T-cell (primary cell): Measurements from ENCODE around the gene SKP2. TPM values are rescaled to one million over a fixed set of nuclear protein-coding genes. Genes with fewer than 3 reads are reported as not detected.
"Not testable (repeated sequence)": the region's sequence is repeated elsewhere in the genome, so short reads cannot be mapped to it uniquely, and the experiment has no call there.

Experiments used
- ATAC-seq, 4 experiments: fragments of 200-7000 bp in 3 of 4; fragments of 150-1000 bp in 1 of 4; cut with Tn5 transposase; replicated peaks in 1 of 4; 1 replicate in 3 of 4; 2 replicates in 1 of 4; pipeline ENCODE4 v1.10.0; 2021; ENCODE audit warnings: moderate library complexity in 3 of 4, mild to moderate bottlenecking in 2 of 4, moderate number of reproducible peaks in 1 of 4
- CTCF ChIA-PET, 2 donors: fragments of 300-600 bp; sonication (Branson Sonifier 250); formaldehyde crosslinking; loops; one replicate each; lab custom pipeline; 2022; ENCODE audit warnings: antibody characterized with exemption in 2 of 2; lab: Charles Lee
- POLR2A ChIA-PET, 2 donors: fragments of 300-600 bp; sonication (Branson Sonifier 250); formaldehyde crosslinking; loops; one replicate each; lab custom pipeline; 2022; ENCODE audit warnings: antibody characterized with exemption in 2 of 2; lab: Charles Lee
- DNase-seq, 35 experiments: peaks; one replicate each; pipeline versions ENCODE4 v3.0.0 to v3.0.0-alpha.2; 2013 to 2023
- H3K27ac ChIP-seq: one replicate; pipeline ENCODE4 v1.5.1; 2013; ENCODE audit warnings: low read length
- H3K27me3 ChIP-seq, 2 experiments: replicated peaks in 1 of 2; 1 replicate in 1 of 2; 2 replicates in 1 of 2; pipeline versions ENCODE4 v1.6.1 to v1.7.0; 2013; ENCODE audit warnings: low read length in 1 of 2, mixed read lengths in 1 of 2; ENCODE audit not compliant: control insufficient read depth in 2 of 2, insufficient read depth in 2 of 2; ENCODE audit errors: extremely low read depth in 1 of 2
- H3K36me3 ChIP-seq, 2 donors: 1 replicate in 1 of 2; 2 replicates in 1 of 2; pipeline versions ENCODE4 v1.6.1 to v1.7.0; 2013; ENCODE audit warnings: low read length in 1 of 2; ENCODE audit not compliant: control insufficient read depth in 2 of 2, insufficient read depth in 1 of 2; ENCODE audit errors: extremely low read depth in 1 of 2
- H3K4me1 ChIP-seq, 2 experiments: 1 replicate in 1 of 2; 2 replicates in 1 of 2; pipeline versions ENCODE4 v1.6.1 to v1.7.0; 2013; ENCODE audit warnings: low read length in 2 of 2, mixed read lengths in 1 of 2; ENCODE audit not compliant: insufficient read depth in 2 of 2, control insufficient read depth in 1 of 2; ENCODE audit errors: extremely low read depth in 1 of 2
- H3K4me3 ChIP-seq, 2 donors: 1 replicate in 1 of 2; 2 replicates in 1 of 2; pipeline versions ENCODE4 v1.5.1 to v1.7.0; 2013; ENCODE audit warnings: mild to moderate bottlenecking in 2 of 2, low read length in 1 of 2, moderate library complexity in 1 of 2; ENCODE audit not compliant: control insufficient read depth in 1 of 2; ENCODE audit errors: extremely low read depth in 1 of 2
- H3K9me3 ChIP-seq: 2 replicates; pipeline ENCODE4 v1.7.0; 2013
- H3K27ac Mint-ChIP-seq, 2 donors: one replicate each; pipeline ENCODE4 v1.8.0; 2020 to 2021; ENCODE audit warnings: mild to moderate bottlenecking in 2 of 2, mixed read lengths in 2 of 2
- H3K27me3 Mint-ChIP-seq, 2 donors: one replicate each; pipeline ENCODE4 v1.8.0; 2021 to 2022; ENCODE audit warnings: mixed read lengths in 2 of 2
- H3K36me3 Mint-ChIP-seq: one replicate; pipeline ENCODE4 v1.8.0; 2021; ENCODE audit warnings: mixed read lengths
- H3K4me1 Mint-ChIP-seq, 3 donors: one replicate each; pipeline ENCODE4 v1.8.0; 2020 to 2022; ENCODE audit warnings: mixed read lengths in 3 of 3, mild to moderate bottlenecking in 1 of 3
- H3K4me3 Mint-ChIP-seq, 3 donors: one replicate each; pipeline ENCODE4 v1.8.0; 2020 to 2022; ENCODE audit warnings: mild to moderate bottlenecking in 3 of 3, mixed read lengths in 3 of 3, moderate library complexity in 3 of 3
- H3K9me3 Mint-ChIP-seq, 3 donors: one replicate each; pipeline ENCODE4 v1.8.0; 2020 to 2022; ENCODE audit warnings: mixed read lengths in 3 of 3
- WGBS: methylation state at CpG from one replicate; pipeline ENCODE4 v1.1.5; 2013; ENCODE audit warnings: missing lambda C conversion rate; ENCODE audit not compliant: insufficient coverage; 5-methylcytosine and 5-hydroxymethylcytosine counted together
- total RNA-seq, 35 experiments: library from RNA in 6 of 35; stranded (reverse) in 6 of 35; fragments of 120-200 nt in 1 of 35; gene quantifications; one replicate each; pipeline versions ENCODE4 v1.2.1 to v1.2.4 and lab custom pipeline; 2013 to 2026

Gene SKP2
- total RNA-seq, 5 donors from 2014 or later (not counting 1 experiment from before 2014, with no cell fraction given) = 12.8 to 26.0 (median 19.6) TPM

- H3K4me3 ChIP-seq = no peak overlapping the region
- no peaks in the 10 kb centered on the region for H3K4me1 Mint-ChIP-seq
- H3K36me3 Mint-ChIP-seq = peaks cover 59% of the 10 kb centered on the region
- H3K4me1 ChIP-seq = no peaks in the 10 kb centered on the region
- no peak for DNase-seq
- peaks cover 12 to 43% of the 10 kb centered on the region in 2 donors for H3K36me3 ChIP-seq
- ATAC-seq = no peak
- no peaks in the 10 kb centered on the region for H3K9me3 Mint-ChIP-seq
- POLR2A ChIA-PET = no interaction called here
- H3K27ac Mint-ChIP-seq = no peak overlapping the region
- 100% methylated on average over 1 of the region's 4 CpGs for WGBS
- CTCF ChIA-PET = no interaction called here
- no peak overlapping the region for H3K27ac ChIP-seq
- no peaks in the 10 kb centered on the region for H3K27me3 Mint-ChIP-seq
- no peaks in the 10 kb centered on the region for H3K27me3 ChIP-seq
- no peak overlapping the region for H3K4me3 Mint-ChIP-seq
- H3K9me3 ChIP-seq = no peaks in the 10 kb centered on the region
Observed at GRCh38 chr5:36179950-36180349, 28.0 kb downstream of the SKP2 start.

- H3K27ac Mint-ChIP-seq = no peak overlapping the region
- H3K4me3 Mint-ChIP-seq = no peak overlapping the region
- H3K4me1 Mint-ChIP-seq = no peaks in the 10 kb centered on the region
- Histone ChIP-seq H3K4me3 (no peak overlapping the region), H3K27ac (no peak overlapping the region), H3K9me3 (no peaks in the 10 kb centered on the region), H3K4me1 (no peaks in the 10 kb centered on the region), H3K27me3 (no peaks in the 10 kb centered on the region), H3K36me3 (peaks cover 12 to 39% of the 10 kb centered on the region in 2 donors)
- no peak for DNase-seq
- ChIA-PET CTCF (no interaction called here), POLR2A (no interaction called here)
- H3K27me3 Mint-ChIP-seq = no peaks in the 10 kb centered on the region
- no peak for ATAC-seq
- H3K36me3 Mint-ChIP-seq = peaks cover 60% of the 10 kb centered on the region
- H3K9me3 Mint-ChIP-seq = no peaks in the 10 kb centered on the region
- 100% methylated on average over 1 of the region's 2 CpGs for WGBS
Observed at GRCh38 chr5:36180556-36181350, 28.8 kb downstream of the SKP2 start.

- Histone ChIP-seq H3K9me3 (no peaks in the 10 kb centered on the region), H3K4me3 (no peak overlapping the region), H3K27ac (no peak overlapping the region), H3K36me3 (peaks cover 12 to 37% of the 10 kb centered on the region in 2 donors), H3K4me1 (no peaks in the 10 kb centered on the region), H3K27me3 (no peaks in the 10 kb centered on the region)
- no CpG with 5 or more reads among the region's 2 CpGs for WGBS
- Mint-ChIP-seq H3K27me3 (no peaks in the 10 kb centered on the region), H3K36me3 (peaks cover 70% of the 10 kb centered on the region), H3K27ac (no peak overlapping the region), H3K4me1 (no peaks in the 10 kb centered on the region), H3K4me3 (no peak overlapping the region), H3K9me3 (peaks cover 0 to 2% (median 0%) of the 10 kb centered on the region in 3 donors)
- DNase-seq (no peak), ATAC-seq (no peak)
- POLR2A ChIA-PET = no interaction called here
- CTCF ChIA-PET = no interaction called here
Observed at GRCh38 chr5:36181774-36182173, 29.9 kb downstream of the SKP2 start.

GRCh38 chr5:36184408-36184807 lies 32.5 kb downstream of the SKP2 start:
- peaks cover 84% of the 10 kb centered on the region for H3K36me3 Mint-ChIP-seq

GRCh38 chr5:36193746-36194145 lies 41.8 kb downstream of the SKP2 start:
- Mint-ChIP-seq H3K9me3 (peaks cover 3 to 7% (median 4%) of the 10 kb centered on the region in 3 donors), H3K4me1 (no peaks in the 10 kb centered on the region), H3K36me3 (peaks cover 66% of the 10 kb centered on the region), H3K27ac (no peak overlapping the region), H3K27me3 (no peaks in the 10 kb centered on the region), H3K4me3 (no peak overlapping the region)
- H3K27ac ChIP-seq = no peak overlapping the region
- no peak for ATAC-seq
- DNase-seq = no peak
- H3K27me3 ChIP-seq = no peaks in the 10 kb centered on the region
- ChIA-PET CTCF (no interaction called here), POLR2A (interaction anchor here in 1 of 2 donors (0.6 kb wide), 2 partner anchors 48 kb away, joined by 4 to 5 read pairs; no protein-coding TSS in a partner anchor)
- no CpG with 5 or more reads among the region's 5 CpGs for WGBS
- H3K36me3 ChIP-seq = peaks cover 0 to 17% of the 10 kb centered on the region in 2 donors
- no peak overlapping the region for H3K4me3 ChIP-seq
- H3K4me1 ChIP-seq = no peaks in the 10 kb centered on the region
- H3K9me3 ChIP-seq = no peaks in the 10 kb centered on the region

More at GRCh38 chr5:36184408-36184807, 32.5 kb downstream of the SKP2 start:
- no CpG with 5 or more reads among the region's 4 CpGs for WGBS
- peaks cover 2 to 12% (median 6%) of the 10 kb centered on the region in 3 donors for H3K9me3 Mint-ChIP-seq
- H3K27ac Mint-ChIP-seq, H3K4me3 ChIP-seq, CTCF ChIA-PET, H3K4me1 ChIP-seq, POLR2A ChIA-PET, H3K4me1 Mint-ChIP-seq, DNase-seq, ATAC-seq, H3K27ac ChIP-seq, H3K9me3 ChIP-seq, H3K4me3 Mint-ChIP-seq, H3K27me3 ChIP-seq, H3K27me3 Mint-ChIP-seq: not testable (repeated sequence)
- peaks cover 7 to 15% of the 10 kb centered on the region in 2 donors for H3K36me3 ChIP-seq

- Mint-ChIP-seq H3K4me1 (no peaks in the 10 kb centered on the region), H3K9me3 (no peaks in the 10 kb centered on the region), H3K4me3 (no peak overlapping the region), H3K27ac (no peak overlapping the region), H3K27me3 (no peaks in the 10 kb centered on the region), H3K36me3 (peaks cover 47% of the 10 kb centered on the region)
- no peak for ATAC-seq
- Histone ChIP-seq H3K4me1 (no peaks in the 10 kb centered on the region), H3K36me3 (peaks cover 3 to 42% of the 10 kb centered on the region in 2 donors), H3K4me3 (no peak overlapping the region), H3K9me3 (no peaks in the 10 kb centered on the region), H3K27ac (no peak overlapping the region), H3K27me3 (no peaks in the 10 kb centered on the region)
- ChIA-PET POLR2A (interaction anchor here in 1 of 2 donors (0.5 kb wide), 1 partner anchor 9 kb away, joined by 4 read pairs; no protein-coding TSS in a partner anchor), CTCF (no interaction called here)
- no peak for DNase-seq
Observed at GRCh38 chr5:36198281-36198680, 46.4 kb downstream of the SKP2 start.
